Astrocyte of the spinal cord (primary cell): ENCODE measurements around the gene GRAP2.

Experiments
- DNase-seq: peaks from one replicate; pipeline ENCODE4 v3.0.0; 2011; ENCODE audit warnings: low read depth, low spot score
- H3K4me3 ChIP-seq: 2 replicates; pipeline ENCODE4 v1.5.1; 2011; ENCODE audit warnings: low read depth, mild to moderate bottlenecking, low read length, moderate library complexity
- CTCF ChIP-seq: IDR thresholded peaks from 2 replicates; pipeline ENCODE4 v1.5.1; 2012; ENCODE audit warnings: low read depth, mild to moderate bottlenecking, low read length, inconsistent platforms
- in situ Hi-C: cut with HindIII; loops from 2 replicates; pipeline ENCODE4 v1.10.0; 2017; ENCODE audit warnings: low sequenced_read_pairs

GRAP2 gene

GRCh38 chr22:39928536-39929520 is 27.9 kb downstream of the GRAP2 start:
- no peak for DNase-seq
- no peak for TF ChIP-seq CTCF
- no peak overlapping the region for H3K4me3 ChIP-seq
- in situ Hi-C loops, result no loop called here

GRCh38 chr22:39931251-39931650 is 30.4 kb downstream of the GRAP2 start:
- TF ChIP-seq CTCF, result no peak
- H3K4me3 ChIP-seq, result no peak overlapping the region
- no peak for DNase-seq
- in situ Hi-C loops, result no loop called here

GRCh38 chr22:39932166-39932565 is 31.3 kb downstream of the GRAP2 start:
- H3K4me3 ChIP-seq, result no peak overlapping the region
- DNase-seq, result no peak
- in situ Hi-C loops, result no loop called here
- TF ChIP-seq CTCF, result no peak

- TF ChIP-seq CTCF, result peak; percentile 70
- DNase-seq, result peak; percentile 37
- in situ Hi-C loops, result no loop called here
- H3K4me3 ChIP-seq, result no peak overlapping the region
Observed at GRCh38 chr22:39932918-39933649, 32.2 kb downstream of the GRAP2 start.

GRCh38 chr22:39933741-39934140 is 32.9 kb downstream of the GRAP2 start:
- H3K4me3 ChIP-seq, result no peak overlapping the region
- no peak for DNase-seq
- no peak for TF ChIP-seq CTCF

GRCh38 chr22:39935116-39935515 is 34.2 kb downstream of the GRAP2 start:
- no peak for TF ChIP-seq CTCF
- in situ Hi-C loops, result no loop called here
- no peak overlapping the region for H3K4me3 ChIP-seq
- DNase-seq, result no peak

More at GRCh38 chr22:39933741-39934140, 32.9 kb downstream of the GRAP2 start:
- in situ Hi-C loops, result no loop called here
